Measurements from ENCODE around the gene PXK.

Gene PXK

DNA sequence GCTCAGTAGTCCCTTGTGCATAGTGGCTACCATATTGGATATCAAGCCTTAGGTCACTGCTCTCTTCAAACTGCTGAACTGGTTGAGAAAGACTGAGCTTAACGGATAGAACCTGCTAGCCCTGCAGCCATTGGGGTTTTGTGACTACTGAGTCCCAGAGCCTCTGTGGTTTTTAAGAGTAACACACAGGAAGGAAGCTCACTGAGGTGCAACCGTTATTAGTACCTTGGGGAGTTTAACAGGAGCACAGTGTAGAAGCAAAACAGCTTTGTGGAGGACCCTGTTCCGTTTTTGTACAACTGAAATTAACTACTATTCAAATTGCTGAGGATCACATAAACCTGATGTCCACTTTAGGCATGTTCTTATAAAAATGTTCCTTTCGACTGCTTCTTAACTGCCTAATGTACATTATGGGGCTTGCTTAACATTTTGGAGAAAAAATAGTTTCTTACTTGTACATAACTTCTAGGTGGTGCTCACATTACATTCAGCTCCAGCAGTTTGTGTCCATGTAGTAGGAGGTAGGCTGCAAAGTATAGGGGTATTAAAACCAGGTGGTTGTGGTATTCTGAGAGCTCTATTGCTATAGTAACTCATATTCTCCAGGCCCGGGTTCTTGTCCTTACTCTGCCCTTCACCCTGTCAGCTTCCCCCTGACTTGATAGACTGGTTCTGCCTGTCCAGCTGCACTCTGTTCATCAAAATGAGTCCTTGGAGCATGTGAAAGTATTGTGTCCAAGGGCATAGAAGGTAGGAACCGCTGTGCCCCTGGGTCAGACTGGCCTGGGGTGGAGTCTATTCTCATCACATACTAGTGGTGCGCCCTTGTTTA lies 17.3 kb downstream of the PXK start:
- no peak for DNase-seq

DNA sequence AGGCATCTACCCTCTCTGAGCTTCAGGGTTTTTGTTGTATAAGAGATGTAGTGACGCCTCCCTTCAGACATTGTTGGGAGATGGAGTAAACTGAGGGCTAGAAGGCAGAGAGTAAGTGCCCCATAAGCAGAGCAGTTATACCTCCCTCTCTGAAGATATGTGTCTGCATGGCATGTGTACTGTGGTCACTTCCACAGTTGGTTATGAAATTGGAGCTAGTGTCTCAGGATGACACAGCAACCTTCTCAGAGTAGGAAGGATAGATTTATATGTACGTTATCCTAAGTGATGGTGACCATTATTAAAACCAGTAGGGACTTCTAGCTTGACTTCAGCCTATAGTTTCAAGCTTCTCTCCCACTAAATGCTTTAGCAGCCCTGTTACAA lies 17.9 kb downstream of the PXK start:
- no peak for DNase-seq

DNA sequence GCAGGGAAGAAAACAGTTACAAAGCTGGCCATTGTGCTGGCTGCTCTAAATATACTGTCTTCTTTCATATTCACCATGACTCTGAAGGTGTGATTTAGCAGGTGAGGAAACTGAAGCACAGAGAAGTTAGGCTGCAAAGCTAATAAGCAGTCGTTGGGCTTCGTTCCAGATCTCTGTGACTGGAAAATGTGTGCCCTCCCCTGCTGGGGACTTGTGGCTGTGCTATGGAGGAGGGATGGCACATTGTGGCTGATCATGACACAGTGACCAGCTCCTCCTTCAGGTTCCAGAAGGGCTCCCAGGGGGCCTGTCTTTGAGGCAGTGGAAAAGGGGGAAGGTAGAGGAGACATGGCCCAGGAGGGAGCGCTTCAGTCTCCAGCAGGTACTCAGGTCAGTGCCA lies 19.2 kb downstream of the PXK start:
- DNase-seq = no peak

DNA sequence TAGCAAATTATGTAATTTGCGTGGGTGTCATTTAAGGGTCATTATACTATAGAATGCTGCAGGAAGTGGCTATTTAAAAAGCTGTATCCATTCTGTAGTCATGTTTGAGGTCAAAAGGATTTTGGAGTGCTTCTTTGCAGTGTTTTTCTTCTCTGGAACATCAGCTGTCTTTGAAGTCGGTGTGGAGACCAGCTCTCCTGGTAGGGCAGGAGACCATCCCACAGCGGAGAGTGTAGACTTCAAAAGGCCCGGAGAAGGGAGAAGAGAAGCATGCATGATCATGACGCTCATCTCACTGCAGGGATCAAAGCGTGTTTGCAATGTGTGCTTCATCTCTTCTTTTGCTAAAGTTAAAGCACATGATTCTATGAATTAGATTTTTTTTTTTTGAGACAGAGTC lies 19.9 kb downstream of the PXK start:
- no peak for DNase-seq

DNA sequence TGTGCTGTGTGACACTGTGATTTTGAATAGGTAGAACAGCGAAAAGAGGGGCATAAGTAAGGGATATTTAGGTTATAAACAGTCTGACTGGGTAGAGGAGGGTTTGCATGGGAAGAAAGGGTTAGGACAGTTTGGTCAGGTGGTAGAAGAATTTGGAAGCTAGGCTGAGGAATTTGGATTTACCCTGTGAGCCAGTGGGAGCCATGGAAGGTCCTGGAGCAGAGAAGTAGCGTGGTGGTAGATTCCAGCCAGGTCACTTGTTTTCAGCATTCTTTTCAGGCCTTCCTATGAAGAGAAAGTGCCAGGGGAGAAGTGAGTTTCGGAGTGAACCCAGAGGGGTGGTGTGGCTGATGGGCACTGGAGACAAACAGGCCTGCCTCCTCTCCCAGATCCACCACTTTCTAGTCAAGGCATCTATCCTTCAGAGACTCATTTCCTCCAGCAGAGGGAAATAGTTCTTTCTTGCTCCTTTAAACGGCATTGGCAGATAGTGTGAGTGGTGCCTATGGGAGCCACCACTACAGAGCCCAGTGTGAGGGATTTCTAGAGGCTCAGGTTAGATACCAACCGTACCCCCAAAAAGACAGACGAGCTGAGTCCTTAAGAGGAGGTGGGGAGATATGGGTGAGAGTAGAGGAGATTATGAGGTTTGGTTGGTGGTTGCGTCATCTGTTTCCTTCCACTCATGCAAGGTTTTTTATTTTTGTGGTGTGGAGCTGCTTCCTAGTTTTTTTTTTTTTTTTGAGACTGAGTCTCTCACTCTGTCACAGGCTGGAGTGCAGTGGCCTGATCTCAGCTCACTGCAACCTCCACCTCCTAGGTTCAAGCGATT lies 21.2 kb downstream of the PXK start:
- DNase-seq = no peak

DNA sequence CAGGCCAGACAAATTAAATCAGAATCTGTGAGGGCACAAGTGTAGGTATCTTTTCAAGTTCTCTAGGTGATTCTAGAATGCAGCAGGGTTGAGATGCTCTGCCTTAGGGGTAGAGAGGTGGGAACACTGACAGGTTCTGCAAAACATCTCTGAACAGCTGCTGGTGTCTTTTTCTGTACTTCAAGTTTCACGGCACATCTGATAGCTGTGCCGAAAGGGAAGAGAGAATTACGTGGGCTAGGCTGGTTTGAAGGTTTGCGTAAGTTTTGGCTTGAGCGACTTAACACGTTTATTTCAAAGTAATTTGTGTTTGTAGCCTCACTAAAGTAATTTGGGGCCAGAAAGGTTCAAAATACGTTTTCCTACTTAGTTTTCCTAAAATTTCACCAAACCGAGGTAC lies 22.5 kb downstream of the PXK start:
- no peak for DNase-seq

DNA sequence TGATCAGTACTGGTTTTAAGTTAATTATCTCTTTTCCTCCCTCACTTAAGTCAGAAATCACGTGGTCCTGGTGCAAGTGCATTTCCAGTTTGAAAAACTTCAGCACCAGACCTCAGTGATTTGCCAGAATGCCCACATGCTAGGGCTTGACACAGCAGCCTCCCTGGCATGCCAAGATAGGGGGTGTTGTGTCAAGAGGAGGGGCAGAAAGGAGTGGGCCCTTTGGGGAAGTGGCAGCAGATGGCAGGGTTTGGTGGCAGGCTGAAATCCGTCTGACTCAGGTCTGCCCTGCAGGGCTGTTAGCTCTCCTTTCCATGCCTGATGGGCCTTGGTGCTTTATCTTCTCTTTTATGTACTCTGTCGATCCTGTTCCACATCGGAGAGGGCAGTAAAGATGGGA lies 23.4 kb downstream of the PXK start:
- no peak for DNase-seq

DNA sequence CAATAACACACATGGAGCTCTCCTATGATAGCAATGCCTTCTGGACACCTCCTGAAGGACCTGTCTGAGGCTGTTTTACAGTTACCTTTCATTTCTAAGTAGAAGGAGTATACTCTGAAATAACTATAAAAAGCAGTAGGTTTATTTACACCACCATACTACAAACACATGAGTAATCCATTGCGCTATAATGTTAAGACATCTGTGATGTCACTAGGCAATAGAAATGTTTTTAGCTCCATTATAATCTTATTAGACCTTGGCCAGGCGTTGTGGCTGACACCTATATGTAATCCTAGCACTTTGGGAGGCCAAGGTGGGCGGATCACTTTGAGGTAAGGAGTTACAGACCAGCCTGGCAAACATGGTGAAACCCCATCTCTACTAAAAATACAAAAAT lies 24.7 kb downstream of the PXK start:
- DNase-seq = no peak

DNA sequence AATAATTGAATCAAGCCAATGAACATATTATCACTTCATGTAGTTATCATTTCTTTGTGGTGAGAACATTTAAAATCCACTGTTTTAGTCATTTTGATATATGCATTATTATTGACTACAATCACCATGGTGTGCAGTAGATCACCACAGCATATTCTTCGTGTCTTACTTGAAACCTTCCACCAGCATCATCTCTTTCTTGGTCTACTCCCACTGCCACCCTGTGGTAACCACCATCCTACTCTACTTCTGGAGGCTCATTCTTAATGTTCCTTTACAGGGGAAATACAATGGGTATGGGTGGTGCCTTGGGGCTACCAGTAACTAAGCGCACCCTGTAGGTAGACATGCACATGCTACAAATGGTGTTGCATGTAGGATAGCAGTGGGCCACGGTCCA lies 25.4 kb downstream of the PXK start:
- no peak for DNase-seq

DNA sequence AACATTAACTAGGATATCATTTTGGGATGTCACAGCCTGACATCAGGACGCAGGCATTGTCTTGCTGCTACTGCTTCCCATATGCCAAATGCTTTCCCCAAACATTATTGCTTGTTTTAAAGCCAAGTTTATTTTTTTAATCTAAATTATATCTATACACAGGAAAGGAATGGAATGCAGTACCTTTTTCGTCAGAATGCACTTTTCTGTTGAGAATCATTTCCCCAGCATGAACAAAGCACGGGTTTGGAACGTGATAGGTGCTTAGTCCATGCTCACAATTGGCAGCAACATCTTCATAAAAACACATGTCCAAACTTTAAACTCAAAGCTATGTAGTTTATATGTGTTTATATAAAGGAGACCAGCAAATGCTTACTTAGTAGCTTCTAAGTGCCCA lies 26.1 kb downstream of the PXK start:
- DNase-seq = no peak

DNA sequence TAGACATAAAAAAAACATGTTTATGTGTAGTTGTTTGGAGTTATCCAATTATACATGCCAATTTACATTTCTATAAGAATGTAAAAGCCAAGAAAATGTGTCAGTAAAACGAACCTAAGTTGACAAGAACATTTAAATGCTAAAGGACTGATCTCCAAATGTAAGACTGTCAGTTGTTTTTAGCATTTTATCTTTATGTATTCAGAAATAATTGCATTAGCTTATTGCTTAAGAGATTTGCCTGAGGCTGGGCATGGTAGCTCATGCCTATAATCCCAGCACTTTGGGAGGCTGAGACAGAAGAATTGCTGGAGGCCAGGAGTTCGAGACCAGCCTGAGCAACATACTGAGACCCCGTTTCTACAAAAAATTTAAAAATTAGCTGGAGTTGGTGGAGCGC lies 26.9 kb downstream of the PXK start:
- no peak for DNase-seq

DNA sequence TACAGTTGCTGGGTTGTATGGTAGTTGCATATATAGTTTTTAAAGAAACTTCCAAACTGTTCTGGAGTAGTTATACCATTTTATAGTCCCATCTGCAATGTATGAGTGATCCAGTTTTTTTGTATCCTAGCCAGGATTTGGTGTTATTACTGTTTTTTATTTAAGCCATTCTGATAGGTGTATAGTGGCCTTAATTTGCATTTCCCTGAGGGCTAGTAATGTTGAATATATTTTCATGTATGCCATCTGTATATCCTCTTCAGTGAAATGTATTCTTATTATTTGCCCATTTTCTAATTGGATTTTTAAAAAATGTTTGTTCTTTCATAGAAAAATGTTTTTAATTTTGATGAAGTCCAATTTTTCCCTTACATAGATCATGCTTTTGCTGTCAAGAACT lies 29.2 kb downstream of the PXK start:
- no peak for DNase-seq

DNA sequence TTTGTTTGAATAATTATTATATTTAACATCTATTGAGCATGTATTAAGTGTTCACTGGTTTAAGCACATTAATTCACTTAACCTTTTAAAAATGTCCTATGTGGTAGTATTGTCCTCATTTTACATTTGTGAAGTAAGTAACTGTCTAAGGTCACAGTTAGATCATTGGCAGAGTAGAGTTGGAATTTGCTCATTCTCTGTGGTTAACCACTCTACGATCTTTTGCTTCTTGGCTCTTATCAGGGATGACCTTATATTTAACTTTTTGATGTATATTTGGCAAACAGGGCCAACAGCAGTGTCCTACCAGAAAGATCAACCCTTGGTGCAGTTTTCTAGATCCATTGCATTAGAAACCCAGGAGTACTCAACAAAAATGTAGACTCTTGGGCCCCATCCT lies 34.0 kb downstream of the PXK start:
- DNase-seq = no peak

DNA sequence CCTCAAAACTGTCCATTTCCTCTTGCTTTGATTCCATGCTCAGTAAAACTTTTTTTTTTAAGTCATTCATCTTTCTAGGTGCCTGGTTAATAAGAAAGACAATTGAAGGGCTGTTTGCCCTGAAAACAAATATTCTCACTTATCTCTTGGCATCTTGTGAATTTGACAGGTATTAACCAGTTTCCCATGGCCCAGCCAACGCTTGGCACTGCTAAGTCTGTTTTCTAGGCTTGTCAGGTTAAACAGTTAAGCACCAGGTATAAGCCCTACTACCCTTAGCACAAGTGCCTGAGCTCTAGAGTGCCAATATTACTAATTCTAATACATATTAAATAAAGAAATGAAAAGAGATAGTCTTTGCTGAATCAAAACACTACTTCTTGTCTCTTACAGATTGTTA lies 36.3 kb downstream of the PXK start:
- DNase-seq = no peak

DNA sequence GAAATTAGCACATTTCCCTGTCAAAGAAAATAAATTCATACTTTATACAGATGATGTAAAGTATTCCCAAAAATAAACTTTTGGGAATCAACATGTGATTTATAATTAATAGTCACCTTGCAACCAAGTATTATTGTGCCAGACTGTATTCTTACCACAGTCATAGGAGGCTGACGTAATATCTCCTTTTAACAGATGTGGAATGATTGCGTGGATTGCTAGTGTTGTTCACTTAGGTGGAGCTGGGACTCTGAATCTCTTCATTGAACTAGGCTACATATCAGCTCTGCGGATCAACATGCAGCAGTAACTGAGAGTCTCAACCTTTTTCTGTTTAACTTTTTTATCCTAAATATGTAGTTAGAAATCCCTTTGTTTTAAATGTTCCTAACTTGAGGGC lies 37.2 kb downstream of the PXK start:
- DNase-seq = no peak

DNA sequence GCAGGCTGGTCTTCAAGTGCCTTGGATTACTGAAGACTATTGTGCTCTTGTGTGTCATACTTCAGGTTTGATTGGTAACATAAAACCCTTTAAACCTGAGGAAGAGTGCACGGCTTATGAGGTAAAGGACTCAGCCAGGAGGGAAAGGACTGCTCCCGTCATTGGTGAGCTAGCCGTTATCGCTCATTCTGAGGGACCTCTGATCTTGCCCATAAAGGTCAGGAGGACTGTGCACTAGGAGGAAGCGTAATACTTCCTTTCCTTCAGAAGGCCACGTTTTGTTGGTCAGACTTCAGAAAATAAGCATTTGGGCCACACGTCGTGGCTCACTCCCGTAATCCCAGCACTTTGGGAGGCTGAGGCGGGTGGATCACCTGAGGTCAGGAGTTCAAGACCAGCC lies 37.7 kb downstream of the PXK start:
- no peak for DNase-seq

DNA sequence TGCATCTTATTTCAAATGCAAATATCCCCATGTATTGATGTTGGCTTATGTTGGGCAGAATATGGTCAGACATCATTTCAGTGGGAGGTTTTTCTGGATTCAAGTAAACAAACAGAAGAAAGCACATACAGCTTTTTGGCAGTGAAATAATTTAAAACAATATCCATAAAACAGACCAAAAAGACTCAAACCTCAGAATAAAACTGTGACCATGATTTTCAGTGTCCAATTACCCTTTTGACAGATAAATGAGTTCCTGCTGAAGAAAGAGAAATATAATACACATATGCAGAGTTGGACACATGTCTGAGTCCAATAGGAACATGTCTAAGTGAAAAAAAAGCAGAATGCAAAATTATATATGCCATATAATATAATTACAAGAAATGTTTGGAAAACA lies 39.1 kb downstream of the PXK start:
- DNase-seq = no peak

DNA sequence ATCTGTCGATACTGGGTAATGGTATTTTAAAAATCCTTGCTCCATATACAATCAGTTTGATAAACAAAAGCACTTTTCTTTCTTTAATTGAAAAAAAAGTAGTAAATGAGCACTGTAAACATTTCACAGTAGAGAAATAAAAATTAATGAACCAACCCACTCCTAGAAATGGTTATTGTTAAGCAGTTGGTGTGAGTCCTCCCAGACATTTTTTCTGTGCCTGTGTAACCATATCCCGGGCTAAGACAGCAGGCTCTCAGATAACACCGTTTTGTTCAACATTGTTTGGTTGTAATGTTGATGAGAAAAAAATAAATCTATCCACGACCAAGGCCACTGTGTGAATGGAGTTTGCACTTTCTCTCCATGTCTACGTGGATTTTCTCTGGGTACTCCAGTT lies 42.6 kb downstream of the PXK start:
- no peak for DNase-seq

DNA sequence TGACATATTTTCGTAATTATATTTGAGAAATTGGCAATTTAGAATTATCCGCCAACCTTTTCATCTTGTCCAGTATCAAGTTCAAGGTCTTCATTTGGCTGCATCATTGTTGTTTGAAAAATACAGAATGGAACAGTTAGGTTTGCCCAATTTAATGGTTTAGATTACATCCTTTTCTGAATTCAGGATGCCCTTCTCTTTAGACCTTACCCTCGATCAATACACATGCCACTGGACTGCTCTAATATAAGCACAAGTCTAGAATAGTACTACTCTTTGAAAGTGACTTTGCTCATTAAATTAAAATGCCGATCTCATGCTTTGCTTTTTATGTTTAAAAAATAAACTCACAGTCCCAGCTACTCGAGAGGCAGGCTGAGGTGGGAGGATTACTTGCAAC lies 44.5 kb downstream of the PXK start:
- DNase-seq = no peak

DNA sequence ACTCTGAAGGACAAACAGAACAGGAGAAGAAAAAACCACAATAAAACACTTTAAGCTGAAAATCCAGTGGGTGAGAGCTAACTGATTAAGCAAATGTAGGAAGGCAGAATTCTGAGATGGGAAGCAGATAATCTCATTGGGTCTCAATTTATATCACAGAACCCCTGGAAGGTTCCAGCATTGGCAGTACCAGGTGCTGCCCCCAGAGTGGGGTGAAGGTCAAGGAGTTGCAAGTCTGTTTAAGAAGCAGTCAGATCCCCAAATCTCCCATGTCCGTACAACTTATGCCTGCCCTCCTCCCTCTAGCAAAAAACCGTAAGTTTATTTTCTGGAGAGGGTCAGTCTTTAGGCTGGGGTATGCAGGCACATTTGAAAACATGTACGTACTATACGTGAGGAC lies 45.1 kb downstream of the PXK start:
- no peak for DNase-seq

DNA sequence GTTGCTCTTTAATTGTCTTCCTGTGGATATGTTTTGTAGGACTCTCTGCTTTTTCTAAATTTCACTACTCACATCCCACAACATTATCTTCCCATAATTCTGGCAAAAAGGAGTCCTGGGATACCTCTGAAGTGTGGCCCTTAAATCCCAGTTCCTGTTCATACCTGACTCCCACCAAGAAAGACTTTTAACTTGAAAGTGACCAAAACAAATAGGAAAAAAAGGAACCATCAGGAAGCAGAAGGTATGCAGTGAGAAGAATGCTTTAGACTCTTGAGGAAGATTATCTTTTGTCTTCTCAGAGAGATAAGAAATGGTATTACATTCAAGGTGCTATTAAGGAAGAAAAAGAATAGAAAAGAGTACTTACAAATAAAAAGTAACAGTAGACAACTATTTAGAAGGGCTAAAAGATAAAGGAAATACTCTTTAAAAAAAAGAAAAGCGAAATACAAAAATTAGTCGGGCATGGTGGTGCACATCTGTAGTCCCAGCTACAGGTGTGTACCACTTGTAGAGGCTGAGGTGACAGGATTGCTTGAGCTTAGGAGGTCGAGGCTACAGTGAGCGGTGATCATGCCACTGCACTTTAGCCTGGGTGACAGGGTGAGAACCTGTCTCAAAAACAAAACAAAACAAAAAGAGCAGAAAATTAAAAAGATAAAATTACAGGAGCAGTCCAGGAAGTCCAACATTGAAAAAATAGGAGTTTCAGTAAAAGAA lies 46.8 kb downstream of the PXK start:
- DNase-seq = no peak

DNA sequence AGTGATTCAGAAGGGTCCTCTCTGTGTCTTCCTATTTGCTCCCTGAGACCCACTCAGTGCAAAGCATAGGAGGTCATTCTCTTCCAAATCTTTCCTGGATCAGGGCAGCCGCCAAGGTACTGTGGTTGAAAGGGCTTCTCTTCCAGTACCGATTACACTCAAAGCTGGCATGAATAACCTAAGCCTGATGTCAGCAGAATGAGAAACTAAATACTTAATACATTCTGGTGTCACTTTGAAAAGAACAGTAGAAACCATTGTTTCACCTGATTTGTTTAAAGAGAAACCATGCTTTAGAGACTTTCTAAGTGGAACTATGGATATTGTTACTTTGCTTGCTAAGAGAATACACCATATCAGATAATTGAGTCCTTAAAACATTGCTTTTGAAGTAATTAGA lies 50.8 kb downstream of the PXK start:
- DNase-seq = no peak

DNA sequence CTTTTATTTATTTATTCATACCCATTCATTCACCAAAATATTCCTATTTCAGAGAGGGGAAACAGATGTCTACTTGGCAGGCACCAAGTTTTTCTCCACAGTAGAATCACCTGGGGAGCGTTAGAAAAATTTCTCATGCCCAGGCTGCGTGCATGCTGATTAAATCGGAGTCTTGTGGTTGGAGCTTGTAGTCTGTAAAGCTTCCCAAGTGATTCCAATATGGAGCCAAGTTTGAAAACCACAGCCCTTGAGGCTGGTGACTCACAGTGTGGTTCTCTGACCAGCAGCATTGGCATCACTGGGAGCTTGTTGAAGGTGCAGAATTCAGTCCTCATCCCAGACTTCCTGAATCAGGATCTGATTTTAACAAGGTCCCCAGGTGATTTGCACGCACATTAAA lies 51.2 kb downstream of the PXK start:
- no peak for DNase-seq
